Measurements from ENCODE around the gene ANTXR1.

ANTXR1 gene

GRCh38 chr2:69298261-69298660 is 285.3 kb downstream of the ANTXR1 start:
- no peak for DNase-seq (ENCODE audit: low read depth)
- TF ChIP-seq CTCF (IDR thresholded peaks at IDR 0.05; ENCODE audit: insufficient read depth, low read depth, low read length, missing control alignments), result no peak

DNA sequence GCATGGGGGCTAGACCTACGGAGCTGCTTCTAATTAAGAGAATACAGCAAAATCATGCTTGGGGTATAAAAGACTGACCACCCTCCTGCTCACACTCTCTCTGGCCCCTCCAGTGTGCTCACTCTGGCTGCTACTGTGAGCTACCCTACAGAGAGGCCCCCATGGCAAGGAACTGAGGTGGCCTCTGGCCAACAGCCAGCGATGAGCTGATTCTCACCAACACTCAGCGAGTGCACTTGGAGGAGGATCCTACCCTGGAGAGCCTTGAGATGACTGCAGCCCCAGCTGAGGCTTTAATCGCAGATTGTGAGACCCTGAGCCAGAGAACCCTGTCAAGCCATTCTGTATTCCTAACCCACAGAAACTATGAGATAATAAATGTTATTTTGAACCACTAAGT is 285.9 kb downstream of the ANTXR1 start:
- no peak overlapping the region for H3K4me3 ChIP-seq (ENCODE audit: low read depth, low read length)
- TF ChIP-seq CTCF (IDR thresholded peaks at IDR 0.05; ENCODE audit: insufficient read depth, low read depth, low read length, missing control alignments), result no peak
- DNase-seq (ENCODE audit: low read depth), result no peak

More at GRCh38 chr2:69298261-69298660, 285.3 kb downstream of the ANTXR1 start:
- no peak overlapping the region for H3K4me3 ChIP-seq (ENCODE audit: low read depth, low read length)

Data from GM12865 (cell line).